ENCODE data around the gene KDM5B. TPM values are rescaled to one million over a fixed set of nuclear protein-coding genes. Genes with fewer than 3 reads are reported as not detected.

KDM5B gene
- total RNA-seq, result 125 TPM

GRCh38 chr1:202807926-202808757 lies at the start of gene KDM5B:
Gene KDM5B (minus strand): TSS chr1:202808421. CDS start chr1:202808305, 116 bp downstream.

GRCh38 chr1:202810615-202811295 lies 2.5 kb upstream of the KDM5B start, which contains the start of gene PCAT6:
Gene PCAT6 (plus strand): TSS chr1:202810954.

DNA sequence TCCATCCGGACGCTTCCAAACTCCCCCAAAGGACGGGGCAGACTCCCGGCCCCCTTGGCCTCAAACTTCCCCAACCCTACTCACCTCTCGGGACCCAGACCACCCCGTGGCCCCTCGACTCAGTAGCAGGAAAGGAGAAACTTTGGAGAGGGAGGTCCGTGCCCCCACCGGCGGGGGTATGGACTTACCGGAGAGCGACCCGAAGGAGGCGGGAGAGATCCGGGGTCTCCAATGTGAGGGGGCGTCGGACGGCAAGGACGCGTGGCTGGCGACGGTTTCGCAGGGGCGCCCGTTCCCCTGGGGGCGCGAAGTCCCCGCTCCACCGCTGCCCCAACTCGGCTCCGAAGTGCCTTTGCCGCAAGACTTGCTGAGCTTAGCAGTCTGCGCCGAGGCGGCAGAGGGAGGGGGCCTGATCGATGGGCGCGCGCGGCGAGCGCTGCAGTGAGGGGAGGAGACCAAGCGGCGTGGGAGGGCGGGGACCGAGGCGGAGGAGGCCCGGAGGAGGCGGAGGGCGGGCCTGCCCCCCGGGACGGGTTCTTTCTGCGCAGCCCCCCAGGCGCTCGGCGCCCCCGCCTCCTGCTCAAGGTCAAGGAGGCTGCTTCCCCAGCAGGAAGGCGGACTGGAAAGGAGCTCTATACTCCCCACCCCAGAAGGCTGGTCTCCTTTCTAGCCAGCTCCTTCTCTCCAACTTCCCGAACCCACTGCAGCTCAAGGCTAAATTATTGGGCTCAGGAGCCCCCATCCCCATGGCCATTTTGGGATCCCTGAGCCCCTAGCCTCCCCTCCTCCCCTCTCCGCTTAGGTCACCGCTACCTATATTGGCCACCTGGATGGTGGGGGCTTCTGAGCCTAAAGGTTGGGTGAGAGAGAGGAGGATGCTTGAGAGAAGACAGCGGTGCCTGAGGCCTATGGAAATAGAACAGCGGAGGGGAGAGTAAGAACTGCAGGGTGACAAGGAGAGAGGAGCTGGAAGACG lies 97.9 kb downstream of the KDM5B start, which contains the start of gene SYT2:
TSS of gene SYT2 (minus strand) at position 385 of the 976 bp plus-strand sequence. CDS start 104,682 bp downstream, outside the sequence.

Small RNA genes within 50 kb of the gene (small RNA-seq; reads per million reads assigned to genes)
- gene AC098934.3, result not detected

Other genes starting within 250 kb of the KDM5B start
- gene SYT2, start 98.0 kb downstream of the KDM5B start, total RNA-seq, result 4.6 TPM
- not detected for gene PCAT6, start 2.5 kb upstream of the KDM5B start, total RNA-seq
- 19.8 TPM for gene RABIF, start 80.7 kb upstream of the KDM5B start, total RNA-seq
- 49.1 TPM for gene KLHL12, start 118.8 kb upstream of the KDM5B start, total RNA-seq
- gene ADIPOR1, start 149.9 kb upstream of the KDM5B start, total RNA-seq, result 71.0 TPM
- gene CYB5R1, start 158.8 kb upstream of the KDM5B start, total RNA-seq, result 30.9 TPM
- gene TMEM183A, start 199.0 kb upstream of the KDM5B start, total RNA-seq, result 132 TPM
- 32.8 TPM for gene PPFIA4, start 218.1 kb upstream of the KDM5B start, total RNA-seq